T47D (cell line): Measurements from ENCODE around the gene RSPH1.

Source experiments
- DNase-seq, 2 experiments: peaks; one replicate each; pipeline versions ENCODE4 v3.0.0 to v3.0.0-alpha.2; 2011 to 2012; ENCODE audit warnings: low read depth in 1 of 2, low spot score in 1 of 2
- JUND ChIP-seq: IDR thresholded peaks from 2 replicates; pipeline ENCODE4 v1.6.1; 2012; ENCODE audit warnings: low read depth
- in situ Hi-C: cut with HindIII; loops from 2 replicates; pipeline ENCODE4 v1.10.0; 2016; ENCODE audit warnings: low sequenced_read_pairs, low pct_unique_long_range_greater_than_20kb

RSPH1 gene

GRCh38 chr21:42537106-42537742, 41.2 kb upstream of the RSPH1 start:
- in situ Hi-C loops, result no loop called here
- TF ChIP-seq JUND, result no peak
- peak in 1 of 2 experiments; percentile 52 for DNase-seq

DNA sequence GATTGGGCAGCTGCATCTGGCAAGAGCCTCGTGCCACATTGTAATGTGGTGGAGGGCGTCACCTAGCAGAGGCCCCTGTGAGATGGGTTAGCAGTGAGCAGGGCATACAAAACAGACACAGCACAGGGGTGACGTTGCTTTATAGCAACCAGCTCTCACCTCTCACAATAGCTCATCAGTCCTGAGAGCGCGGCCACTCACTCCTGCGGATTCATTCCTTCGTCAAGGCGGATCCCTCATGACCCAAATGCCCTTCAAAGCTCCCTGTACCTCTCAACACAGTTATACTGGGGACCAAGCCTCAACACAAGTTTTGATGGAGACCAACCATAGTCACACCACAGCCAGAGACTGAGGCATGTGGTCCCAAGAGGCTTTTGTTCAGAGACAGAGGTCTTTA, 40.6 kb upstream of the RSPH1 start:
- in situ Hi-C loops, result no loop called here
- no peak for TF ChIP-seq JUND
- DNase-seq, result no peak

DNA sequence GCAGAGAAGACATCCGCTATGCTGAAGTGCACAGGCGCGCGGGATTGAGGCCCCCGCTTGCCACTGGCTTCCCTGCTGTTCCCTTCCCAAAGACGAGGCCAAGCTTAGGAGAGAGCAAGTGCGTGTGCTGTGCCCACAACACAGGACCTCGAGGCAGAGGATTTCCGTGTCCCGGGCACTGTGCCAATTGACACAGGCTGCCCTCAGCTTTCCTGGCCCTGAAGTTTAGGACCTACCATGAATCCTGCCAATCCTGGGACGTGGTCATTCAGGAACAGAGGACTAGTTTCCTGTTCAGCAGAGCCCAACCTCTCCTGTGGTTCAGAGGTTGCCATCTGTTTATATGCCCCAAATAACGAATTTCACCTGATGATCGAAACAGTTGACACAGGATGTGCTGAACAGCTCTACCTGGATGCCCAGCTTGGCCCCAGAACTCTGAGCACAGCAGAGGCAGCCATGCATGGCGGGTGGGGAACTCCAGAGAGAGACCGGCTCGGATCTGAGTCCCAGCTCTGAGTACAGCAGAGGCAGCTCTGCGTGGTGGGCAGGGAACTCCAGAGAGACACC, 39.7 kb upstream of the RSPH1 start:
- DNase-seq, result no peak

DNA sequence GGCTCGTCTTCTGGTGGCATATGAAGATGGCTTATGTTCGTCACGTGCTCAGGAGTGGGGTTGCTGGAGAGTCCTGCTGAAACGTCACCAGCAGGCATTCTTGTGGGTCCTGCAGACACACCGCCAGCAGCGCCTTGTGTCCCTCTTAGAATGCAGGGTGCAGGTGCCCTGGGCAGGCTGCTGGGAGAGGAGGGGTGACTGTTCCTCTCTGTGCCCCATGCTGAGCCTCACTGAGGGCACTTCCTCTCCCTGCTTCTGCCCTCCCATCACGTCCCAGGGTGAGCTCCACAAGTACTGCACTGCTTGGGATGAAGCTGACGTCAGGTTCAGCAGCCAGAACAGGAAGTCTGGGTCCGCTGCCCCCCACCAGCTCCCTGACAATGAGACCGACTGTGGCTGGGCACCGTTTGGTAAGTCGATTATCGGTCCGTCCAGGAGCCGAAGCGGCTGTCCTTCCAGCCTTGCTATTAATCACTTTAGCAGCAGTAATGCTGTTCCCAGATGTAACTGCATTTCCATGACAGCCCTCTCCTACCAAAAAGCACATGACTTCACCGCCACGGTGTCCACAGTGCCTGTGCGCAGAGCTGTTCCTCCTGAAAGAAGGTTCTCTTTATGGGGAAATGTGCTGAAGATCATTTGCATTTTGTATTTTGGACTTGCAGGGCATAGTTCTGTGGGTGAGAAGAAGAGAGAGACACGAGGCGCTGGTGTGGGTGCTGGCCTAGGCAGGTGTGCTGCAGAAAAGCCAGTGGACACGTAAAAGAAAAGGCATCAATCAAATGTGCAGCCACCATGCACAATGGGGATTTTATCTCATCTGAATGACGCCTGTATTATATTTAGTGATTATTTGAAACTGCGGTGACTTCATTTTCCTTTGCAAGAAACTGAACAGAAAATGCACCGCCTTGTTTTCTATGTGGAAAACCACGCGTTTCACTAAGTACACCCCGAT, 38.7 kb upstream of the RSPH1 start:
- in situ Hi-C loops, result no loop called here
- DNase-seq, result no peak
- TF ChIP-seq JUND, result no peak

More for the DNA sequence above, 39.7 kb upstream of the RSPH1 start:
- in situ Hi-C loops, result no loop called here
- TF ChIP-seq JUND, result no peak

GRCh38 chr21:42533963-42534355, 37.9 kb upstream of the RSPH1 start:
- TF ChIP-seq JUND, result no peak
- in situ Hi-C loops, result no loop called here
- DNase-seq, result no peak

- TF ChIP-seq JUND, result no peak
- DNase-seq, result no peak
- in situ Hi-C loops, result no loop called here
Measured at GRCh38 chr21:42533306-42533962, 37.4 kb upstream of the RSPH1 start.

DNA sequence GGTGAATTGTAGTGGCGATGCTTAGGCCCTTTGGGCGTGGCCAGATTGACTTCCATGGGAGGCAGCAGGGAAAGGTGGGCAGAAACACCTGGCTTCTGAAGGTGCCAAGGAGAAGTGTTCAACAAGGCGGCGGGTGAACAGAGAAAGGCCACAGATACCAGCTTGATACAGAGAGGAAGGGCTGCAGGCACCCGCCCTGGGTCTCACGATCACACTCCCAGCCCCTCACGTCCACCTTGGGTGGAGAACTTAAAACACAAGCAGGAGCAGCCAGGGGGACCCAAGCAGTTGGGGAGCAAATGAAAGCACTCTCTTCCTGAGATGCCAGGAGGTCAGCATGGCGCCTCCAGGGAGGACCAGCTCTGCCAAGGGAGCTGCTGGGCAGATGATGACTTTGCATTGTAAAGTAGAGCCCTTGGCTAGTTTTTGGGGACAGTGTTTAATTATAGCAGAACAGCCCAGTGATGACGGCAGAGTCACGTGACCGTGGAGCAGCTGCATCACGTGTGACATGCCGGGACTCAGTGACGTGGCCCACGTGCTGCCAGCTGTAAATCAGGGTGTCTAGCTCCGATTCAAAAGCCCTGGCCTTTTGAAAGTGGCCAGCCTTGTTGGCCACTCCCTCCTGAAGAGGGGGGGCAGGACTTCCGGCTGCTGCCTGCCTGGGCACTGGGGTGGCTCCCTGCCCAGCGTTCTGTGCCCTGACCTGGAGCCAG, 36.6 kb upstream of the RSPH1 start:
- no peak for DNase-seq
- in situ Hi-C loops, result no loop called here
- TF ChIP-seq JUND, result no peak

- TF ChIP-seq JUND, result no peak
- in situ Hi-C loops, result no loop called here
Measured at GRCh38 chr21:42531771-42532170, 35.7 kb upstream of the RSPH1 start.

GRCh38 chr21:42530167-42530518, 34.1 kb upstream of the RSPH1 start:
- in situ Hi-C loops, result no loop called here
- no peak for TF ChIP-seq JUND
- DNase-seq, result no peak

More at GRCh38 chr21:42531771-42532170, 35.7 kb upstream of the RSPH1 start:
- DNase-seq, result no peak

- DNase-seq, result no peak
- in situ Hi-C loops, result no loop called here
- no peak for TF ChIP-seq JUND
Measured at GRCh38 chr21:42527489-42528158, 31.6 kb upstream of the RSPH1 start.

GRCh38 chr21:42527127-42527488, 31.1 kb upstream of the RSPH1 start:
- DNase-seq, result no peak
- in situ Hi-C loops, result no loop called here
- TF ChIP-seq JUND, result no peak

DNA sequence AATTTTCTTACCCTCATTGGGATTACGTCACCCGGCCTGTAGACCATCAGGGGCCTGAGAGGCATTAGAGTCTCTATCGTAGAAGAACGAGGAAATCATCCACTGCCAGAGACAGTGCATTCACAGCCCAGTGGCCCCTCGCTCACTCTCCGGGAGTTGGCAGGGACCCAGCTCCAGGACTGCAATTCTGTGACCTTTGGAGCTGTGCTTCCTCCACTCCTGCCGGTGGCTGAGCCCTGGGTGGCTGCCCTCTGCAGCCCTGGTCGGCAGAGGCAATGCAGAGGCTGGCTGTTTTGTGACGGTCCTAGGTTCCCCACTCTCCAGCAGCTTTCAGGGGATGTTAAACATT, 30.3 kb upstream of the RSPH1 start:
- DNase-seq, result no peak
- in situ Hi-C loops, result no loop called here
- no peak for TF ChIP-seq JUND
